GM12892 (cell line): Measurements from ENCODE around the gene LMTK3.

ENCODE experiments used
- DNase-seq: peaks from one replicate; pipeline ENCODE4 v3.0.0; 2011; ENCODE audit not compliant: insufficient read length
- FAIRE-seq: peaks from 2 replicates; lab custom pipeline; 2011; peaks lifted over from hg19 to GRCh38; lab: Jason Lieb, UNC
- POLR2A ChIP-seq: IDR thresholded peaks from 2 replicates; pipeline ENCODE4 v1.6.1; 2011; ENCODE audit warnings: low read depth, low read length, control low read depth
- POLR2AphosphoS5 ChIP-seq: IDR thresholded peaks from 2 replicates; pipeline ENCODE4 v1.6.1; 2011; ENCODE audit warnings: low read depth, low read length, control low read depth
- TAF1 ChIP-seq: IDR thresholded peaks from 2 replicates; pipeline ENCODE4 v1.6.1; 2011; ENCODE audit warnings: low read depth, mild to moderate bottlenecking, control low read depth, low read length, borderline replicate concordance

The LMTK3 gene

GRCh38 chr19:48471836-48472235, 39.8 kb downstream of the LMTK3 start:
- no peak for FAIRE-seq
- DNase-seq: no peak
- TF ChIP-seq POLR2AphosphoS5 (no peak), POLR2A (no peak), TAF1 (no peak)

GRCh38 chr19:48470856-48471255, 40.8 kb downstream of the LMTK3 start:
- DNase-seq (no peak), FAIRE-seq (no peak)
- TF ChIP-seq POLR2AphosphoS5 (no peak), TAF1 (no peak), POLR2A (no peak)

- no peak for FAIRE-seq
- TF ChIP-seq TAF1 (no peak), POLR2A (no peak), POLR2AphosphoS5 (no peak)
- DNase-seq: no peak
Observed at GRCh38 chr19:48469934-48470680, 41.5 kb downstream of the LMTK3 start.

- DNase-seq (peak; percentile 67), FAIRE-seq (no peak)
- TF ChIP-seq POLR2AphosphoS5: peak; percentile 75
- peak; percentile 92 for TF ChIP-seq POLR2A
- TF ChIP-seq TAF1: peak; percentile 75; the same call in 1 of the 2 replicates
Observed at GRCh38 chr19:48469289-48469881, 42.2 kb downstream of the LMTK3 start, which contains the start of gene CYTH2. Gene CYTH2, plus strand, starts transcription at chr19:48469369. Its CDS starts 139 bp downstream, at chr19:48469508.

- peak; percentile 94 for DNase-seq
- no peak for TF ChIP-seq POLR2AphosphoS5
- no peak for TF ChIP-seq POLR2A
- no peak for TF ChIP-seq TAF1
- FAIRE-seq: peak; percentile 98
Observed at GRCh38 chr19:48468772-48469288, 42.8 kb downstream of the LMTK3 start.

GRCh38 chr19:48466561-48467325, 44.9 kb downstream of the LMTK3 start:
- no peak for FAIRE-seq
- TF ChIP-seq TAF1: no peak
- no peak for TF ChIP-seq POLR2AphosphoS5
- no peak for TF ChIP-seq POLR2A
- no peak for DNase-seq

- FAIRE-seq: no peak
- no peak for DNase-seq
- no peak for TF ChIP-seq TAF1
- TF ChIP-seq POLR2A: no peak
- no peak for TF ChIP-seq POLR2AphosphoS5
Observed at GRCh38 chr19:48465215-48465614, 46.4 kb downstream of the LMTK3 start.

- TF ChIP-seq POLR2AphosphoS5 (no peak; the same call in 1 of the 2 replicates), POLR2A (no peak), TAF1 (no peak)
- DNase-seq (no peak), FAIRE-seq (no peak)
Observed at GRCh38 chr19:48461982-48462655, 49.5 kb downstream of the LMTK3 start.

GRCh38 chr19:48461651-48461981, 50.0 kb downstream of the LMTK3 start:
- DNase-seq: no peak
- TF ChIP-seq POLR2AphosphoS5: no peak
- FAIRE-seq: no peak

- FAIRE-seq: no peak
- no peak for TF ChIP-seq POLR2A
- no peak for TF ChIP-seq POLR2AphosphoS5
- TF ChIP-seq TAF1: no peak
- no peak for DNase-seq
Observed at GRCh38 chr19:48458016-48458415, 53.6 kb downstream of the LMTK3 start.

- no peak for FAIRE-seq
- DNase-seq: no peak
- TF ChIP-seq TAF1 (no peak), POLR2A (no peak), POLR2AphosphoS5 (no peak)
Observed at GRCh38 chr19:48456864-48457263, 54.8 kb downstream of the LMTK3 start.
